Vagina (tissue), 2 donors: ENCODE results near the gene VPS11. TPM values are rescaled to one million over a fixed set of nuclear protein-coding genes. Genes with fewer than 3 reads are reported as not detected.

Source experiments
- DNase-seq, 2 donors: peaks; one replicate each; pipeline ENCODE4 v3.0.0-alpha.2; 2017; ENCODE audit errors: extremely low spot score in 2 of 2
- H3K27ac ChIP-seq: fragments of 200-600 bp; sonication (generic); one replicate; pipeline ENCODE4 v1.5.1; 2019
- H3K27me3 ChIP-seq: fragments of 200-600 bp; sonication (generic); one replicate; pipeline ENCODE4 v1.5.1; 2019
- H3K36me3 ChIP-seq, 2 donors: fragments of 200-600 bp; sonication (generic); one replicate each; pipeline ENCODE4 v1.5.1; 2017 to 2019
- H3K4me1 ChIP-seq: fragments of 200-600 bp; sonication (generic); one replicate; pipeline ENCODE4 v1.5.1; 2019
- H3K4me3 ChIP-seq, 2 donors: fragments of 200-600 bp; sonication (generic); 1 replicate in 1 of 2; 2 replicates in 1 of 2; pipeline ENCODE4 v1.5.1; 2016 to 2019
- H3K9me3 ChIP-seq: fragments of 200-600 bp; sonication (generic); one replicate; pipeline ENCODE4 v1.5.1; 2019
- CTCF ChIP-seq, 3 experiments: fragments of 450-650 bp in 2 of 3; fragments of 200-600 bp in 1 of 3; sonication (generic) in 1 of 3; IDR thresholded peaks; one replicate each; pipeline ENCODE4 v1.5.1; 2017 to 2019; ENCODE audit warnings: antibody characterized with exemption in 3 of 3, mild to moderate bottlenecking in 2 of 3, moderate library complexity in 2 of 3
- POLR2A ChIP-seq, 2 donors: fragments of 450-650 bp; IDR thresholded peaks; one replicate each; pipeline ENCODE4 v1.6.1; 2017; ENCODE audit warnings: antibody characterized with exemption in 2 of 2, mild to moderate bottlenecking in 2 of 2, moderate library complexity in 2 of 2
- POLR2AphosphoS5 ChIP-seq, 2 donors: sonication (generic); formaldehyde crosslinking; IDR thresholded peaks; one replicate each; pipeline ENCODE4 v1.9.0; 2017; ENCODE audit warnings: antibody characterized with exemption in 2 of 2, mild to moderate bottlenecking in 2 of 2, low read depth in 1 of 2; ENCODE audit not compliant: insufficient read depth in 1 of 2
- intact Hi-C: fragments of 100-400 bp; cut with DNase I; formaldehyde crosslinking; loops from one replicate; pipeline ENCODE4 v1.15.1; 2023
- total RNA-seq: library from RNA; depleted of rRNA; stranded (reverse); fragments of >200 nt; gene quantifications from one replicate; pipeline ENCODE4 v1.2.3, GENCODE V29; 2016

Gene VPS11
- total RNA-seq, 1 donor from 2014 or later: 56.0 TPM

- TF ChIP-seq POLR2A (IDR thresholded peaks at IDR 0.05) (no peak), POLR2AphosphoS5 (IDR thresholded peaks at IDR 0.05; ENCODE audit: insufficient read depth in 1 of 2, low read depth in 1 of 2) (no peak), CTCF (IDR thresholded peaks at IDR 0.05) (no peak)
- peaks cover 35% of the 10 kb centered on the region for H3K4me1 ChIP-seq
Measured at GRCh38 chr11:119023741-119024140, 43.9 kb upstream of the VPS11 start.

GRCh38 chr11:119024430-119025098 lies 43.1 kb upstream of the VPS11 start:
- H3K27me3 ChIP-seq: no peaks in the 10 kb centered on the region
- H3K4me3 ChIP-seq: no peak overlapping the region
- peaks cover 0 to 50% of the 10 kb centered on the region in 2 donors for H3K36me3 ChIP-seq
- H3K4me1 ChIP-seq: peaks cover 37% of the 10 kb centered on the region
- no peak for TF ChIP-seq POLR2AphosphoS5 (IDR thresholded peaks at IDR 0.05; ENCODE audit: insufficient read depth in 1 of 2, low read depth in 1 of 2)
- TF ChIP-seq CTCF (IDR thresholded peaks at IDR 0.05): no peak
- TF ChIP-seq POLR2A (IDR thresholded peaks at IDR 0.05): no peak
- no peak for DNase-seq
- intact Hi-C loops: no loop called here
- no peaks in the 10 kb centered on the region for H3K9me3 ChIP-seq
- H3K27ac ChIP-seq: peak overlapping the region; percentile 27

More at GRCh38 chr11:119023741-119024140, 43.9 kb upstream of the VPS11 start:
- no peak for DNase-seq
- Histone ChIP-seq H3K9me3 (no peaks in the 10 kb centered on the region), H3K36me3 (peaks cover 0 to 50% of the 10 kb centered on the region in 2 donors), H3K4me3 (no peak overlapping the region), H3K27me3 (no peaks in the 10 kb centered on the region), H3K27ac (no peak overlapping the region)
- intact Hi-C loops: no loop called here

- Histone ChIP-seq H3K27me3 (no peaks in the 10 kb centered on the region), H3K4me3 (no peak overlapping the region), H3K36me3 (peaks cover 0 to 50% of the 10 kb centered on the region in 2 donors), H3K27ac (peak overlapping the region; percentile 27), H3K4me1 (peaks cover 37% of the 10 kb centered on the region), H3K9me3 (no peaks in the 10 kb centered on the region)
- no peak for DNase-seq
- intact Hi-C loops: no loop called here
- no peak for TF ChIP-seq CTCF (IDR thresholded peaks at IDR 0.05)
- TF ChIP-seq POLR2A (IDR thresholded peaks at IDR 0.05): no peak
- TF ChIP-seq POLR2AphosphoS5 (IDR thresholded peaks at IDR 0.05; ENCODE audit: insufficient read depth in 1 of 2, low read depth in 1 of 2): no peak
Measured at GRCh38 chr11:119025099-119025473, 42.5 kb upstream of the VPS11 start.

- no peaks in the 10 kb centered on the region for H3K9me3 ChIP-seq
- no peak overlapping the region for H3K27ac ChIP-seq
- DNase-seq: no peak
- TF ChIP-seq POLR2A (IDR thresholded peaks at IDR 0.05) (no peak), CTCF (IDR thresholded peaks at IDR 0.05) (no peak), POLR2AphosphoS5 (IDR thresholded peaks at IDR 0.05; ENCODE audit: insufficient read depth in 1 of 2, low read depth in 1 of 2) (no peak)
- intact Hi-C loops: no loop called here
- H3K4me3 ChIP-seq: no peak overlapping the region
- peaks cover 37% of the 10 kb centered on the region for H3K4me1 ChIP-seq
- peaks cover 0 to 50% of the 10 kb centered on the region in 2 donors for H3K36me3 ChIP-seq
- no peaks in the 10 kb centered on the region for H3K27me3 ChIP-seq
Measured at GRCh38 chr11:119025541-119025940, 42.1 kb upstream of the VPS11 start.

- Histone ChIP-seq H3K27ac (no peak overlapping the region), H3K36me3 (peaks cover 0 to 50% of the 10 kb centered on the region in 2 donors), H3K4me3 (no peak overlapping the region), H3K4me1 (peaks cover 32% of the 10 kb centered on the region), H3K9me3 (no peaks in the 10 kb centered on the region), H3K27me3 (no peaks in the 10 kb centered on the region)
- TF ChIP-seq CTCF (IDR thresholded peaks at IDR 0.05): no peak
- no peak for TF ChIP-seq POLR2A (IDR thresholded peaks at IDR 0.05)
- TF ChIP-seq POLR2AphosphoS5 (IDR thresholded peaks at IDR 0.05; ENCODE audit: insufficient read depth in 1 of 2, low read depth in 1 of 2): no peak
- DNase-seq: no peak
- intact Hi-C loops: no loop called here
Measured at GRCh38 chr11:119025978-119026766, 41.4 kb upstream of the VPS11 start.
